WERI-Rb-1 (cell line): ENCODE results near the gene CCDC90B.
"Not testable (repeated sequence)": the region's sequence is repeated elsewhere in the genome, so short reads cannot be mapped to it uniquely, and the experiment has no call there.

Experiments used
- DNase-seq: peaks from one replicate; pipeline ENCODE4 v3.0.0-alpha.2; 2020
- H3K27ac ChIP-seq: fragments of 250-450 bp; sonication (Bioruptor Pico); 2 replicates; pipeline ENCODE4 v1.5.1; 2020; ENCODE audit warnings: mild to moderate bottlenecking, moderate library complexity
- H3K27me3 ChIP-seq: fragments of 250-450 bp; sonication (Bioruptor Pico); 2 replicates; pipeline ENCODE4 v1.5.1; 2021; ENCODE audit warnings: mild to moderate bottlenecking, low read depth, moderate library complexity; ENCODE audit not compliant: insufficient read depth, severe bottlenecking
- H3K36me3 ChIP-seq: fragments of 250-450 bp; sonication (Bioruptor Pico); 2 replicates; pipeline ENCODE4 v1.5.1; 2020; ENCODE audit warnings: mild to moderate bottlenecking, moderate library complexity
- H3K4me3 ChIP-seq: 2 replicates; pipeline ENCODE4 v1.5.1; 2011; ENCODE audit warnings: low read depth, mild to moderate bottlenecking, control low read depth, low read length
- H3K9me3 ChIP-seq: fragments of 250-450 bp; sonication (Bioruptor Pico); 2 replicates; pipeline ENCODE4 v1.5.1; 2021; ENCODE audit warnings: mild to moderate bottlenecking, moderate library complexity; ENCODE audit not compliant: severe bottlenecking
- TF ChIP-seq, protein P1 (sequence below): IDR thresholded peaks from 2 replicates; pipeline ENCODE4 v1.5.1; 2011; ENCODE audit warnings: low read depth, mild to moderate bottlenecking, control low read depth, inconsistent platforms, low read length

CCDC90B gene

DNA sequence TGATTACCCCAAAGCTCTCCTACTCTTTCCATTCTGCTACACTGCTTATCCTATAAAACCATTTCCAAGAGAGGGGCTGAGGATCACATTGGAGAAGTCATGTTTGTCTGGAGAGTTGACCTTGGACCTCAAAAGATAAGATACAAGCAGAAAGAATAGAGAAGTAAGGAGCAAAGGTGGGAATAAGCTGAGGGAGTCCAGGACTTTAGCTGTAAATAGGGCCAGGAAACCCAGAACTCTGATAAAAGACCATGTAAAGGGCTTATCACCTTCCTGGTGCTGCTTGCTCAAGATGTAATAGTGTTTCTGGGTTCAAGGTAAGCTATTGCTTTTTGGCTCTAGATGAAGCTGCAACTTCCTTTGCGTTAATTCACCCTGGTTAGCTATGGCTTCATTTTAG lies 32.8 kb upstream of the CCDC90B start:
- DNase-seq, result no peak
- TF ChIP-seq, protein P1, sequence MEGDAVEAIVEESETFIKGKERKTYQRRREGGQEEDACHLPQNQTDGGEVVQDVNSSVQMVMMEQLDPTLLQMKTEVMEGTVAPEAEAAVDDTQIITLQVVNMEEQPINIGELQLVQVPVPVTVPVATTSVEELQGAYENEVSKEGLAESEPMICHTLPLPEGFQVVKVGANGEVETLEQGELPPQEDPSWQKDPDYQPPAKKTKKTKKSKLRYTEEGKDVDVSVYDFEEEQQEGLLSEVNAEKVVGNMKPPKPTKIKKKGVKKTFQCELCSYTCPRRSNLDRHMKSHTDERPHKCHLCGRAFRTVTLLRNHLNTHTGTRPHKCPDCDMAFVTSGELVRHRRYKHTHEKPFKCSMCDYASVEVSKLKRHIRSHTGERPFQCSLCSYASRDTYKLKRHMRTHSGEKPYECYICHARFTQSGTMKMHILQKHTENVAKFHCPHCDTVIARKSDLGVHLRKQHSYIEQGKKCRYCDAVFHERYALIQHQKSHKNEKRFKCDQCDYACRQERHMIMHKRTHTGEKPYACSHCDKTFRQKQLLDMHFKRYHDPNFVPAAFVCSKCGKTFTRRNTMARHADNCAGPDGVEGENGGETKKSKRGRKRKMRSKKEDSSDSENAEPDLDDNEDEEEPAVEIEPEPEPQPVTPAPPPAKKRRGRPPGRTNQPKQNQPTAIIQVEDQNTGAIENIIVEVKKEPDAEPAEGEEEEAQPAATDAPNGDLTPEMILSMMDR, result no peak
- Histone ChIP-seq H3K9me3 (no peaks in the 10 kb centered on the region), H3K27me3 (no peaks in the 10 kb centered on the region), H3K36me3 (no peaks in the 10 kb centered on the region), H3K27ac (no peak overlapping the region), H3K4me3 (no peak overlapping the region)

- Histone ChIP-seq H3K9me3 (no peaks in the 10 kb centered on the region), H3K36me3 (no peaks in the 10 kb centered on the region), H3K27me3 (no peaks in the 10 kb centered on the region), H3K4me3 (no peak overlapping the region), H3K27ac (no peak overlapping the region; the same call in 1 of the 2 replicates)
- TF ChIP-seq, protein P1, result no peak
- DNase-seq, result peak; percentile 43
Measured at GRCh38 chr11:83317757-83318690, 31.9 kb upstream of the CCDC90B start.

DNA sequence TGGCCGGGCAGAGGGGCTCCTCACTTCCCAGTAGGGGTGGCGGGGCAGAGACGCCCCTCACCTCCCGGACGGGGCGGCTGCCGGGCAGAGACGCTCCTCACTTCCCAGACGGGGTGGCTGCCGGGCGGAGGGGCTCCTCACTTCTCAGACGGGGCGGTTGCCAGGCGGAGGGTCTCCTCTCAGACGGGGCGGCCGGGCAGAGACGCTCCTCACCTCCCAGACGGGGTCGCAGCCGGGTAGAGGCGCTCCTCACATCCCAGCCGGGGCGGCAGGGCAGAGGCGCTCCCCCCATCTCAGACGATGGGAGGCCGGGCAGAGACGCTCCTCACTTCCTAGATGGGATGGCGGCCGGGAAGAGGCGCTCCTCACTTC lies 30.7 kb upstream of the CCDC90B start:
- not testable (repeated sequence) for H3K27me3 ChIP-seq, H3K27ac ChIP-seq, DNase-seq, H3K4me3 ChIP-seq, H3K36me3 ChIP-seq, H3K9me3 ChIP-seq

DNA sequence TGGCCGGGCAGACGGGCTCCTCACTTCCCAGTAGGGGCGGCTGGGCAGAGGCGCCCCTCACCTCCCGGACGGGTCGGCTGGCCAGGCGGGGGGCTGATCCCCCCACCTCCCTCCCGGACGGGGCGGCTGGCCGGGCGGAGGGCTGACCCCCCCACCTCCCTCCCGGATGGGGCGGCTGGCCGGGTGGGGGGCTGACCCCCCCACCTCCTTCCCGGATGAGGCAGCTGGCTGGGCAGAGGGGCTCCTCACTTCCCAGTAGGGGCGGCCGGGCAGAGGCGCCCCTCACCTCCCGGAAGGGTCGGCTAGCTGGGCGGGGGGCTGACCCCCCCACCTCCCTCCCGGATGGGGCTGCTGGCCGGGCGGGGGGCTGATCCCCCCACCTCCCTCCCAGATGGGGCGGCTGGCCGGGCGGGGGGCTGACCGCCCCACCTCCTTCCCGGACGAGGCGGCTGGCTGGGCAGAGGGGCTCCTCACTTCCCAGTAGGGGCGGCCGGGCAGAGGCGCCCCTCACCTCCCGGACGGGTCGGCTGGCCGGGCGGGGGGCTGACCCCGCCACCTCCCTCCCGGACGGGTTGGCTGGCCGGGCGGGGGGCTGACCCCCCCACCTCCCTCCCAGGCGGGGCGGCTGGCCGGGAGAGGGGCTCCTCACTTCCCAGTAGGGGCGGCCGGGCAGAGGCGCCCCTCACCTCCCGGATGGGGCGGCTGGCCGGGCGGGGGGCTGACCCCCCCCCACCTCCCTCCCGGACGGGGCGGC lies 30.2 kb upstream of the CCDC90B start:
- not testable (repeated sequence) for H3K27me3 ChIP-seq, H3K36me3 ChIP-seq, DNase-seq, H3K4me3 ChIP-seq, H3K9me3 ChIP-seq, H3K27ac ChIP-seq

GRCh38 chr11:83312430-83312829 lies 26.3 kb upstream of the CCDC90B start:
- H3K27ac ChIP-seq, result no peak overlapping the region
- peak; percentile 12 for DNase-seq
- H3K9me3 ChIP-seq, result no peaks in the 10 kb centered on the region
- H3K27me3 ChIP-seq, result no peaks in the 10 kb centered on the region
- no peak overlapping the region for H3K4me3 ChIP-seq
- no peaks in the 10 kb centered on the region for H3K36me3 ChIP-seq
- TF ChIP-seq, protein P1, result no peak

- TF ChIP-seq, protein P1, result no peak
- no peaks in the 10 kb centered on the region for H3K27me3 ChIP-seq
- no peak for DNase-seq
- H3K36me3 ChIP-seq, result no peaks in the 10 kb centered on the region
- no peak overlapping the region for H3K27ac ChIP-seq
- no peaks in the 10 kb centered on the region for H3K9me3 ChIP-seq
- no peak overlapping the region for H3K4me3 ChIP-seq
Measured at GRCh38 chr11:83311701-83312100, 25.5 kb upstream of the CCDC90B start.
